H1 (cell line): ENCODE results near the gene GTF2H1. TPM values are rescaled to one million over a fixed set of nuclear protein-coding genes. Genes with fewer than 3 reads are reported as not detected.

ENCODE experiments used
- CTCF ChIA-PET: fragments of 300-600 bp; sonication (Branson Sonifier 250); formaldehyde crosslinking; loops from one replicate; lab custom pipeline; 2021; ENCODE audit not compliant: partially characterized antibody; lab: Charles Lee
- POLR2A ChIA-PET: fragments of 300-600 bp; sonication (Branson Sonifier 250); formaldehyde crosslinking; loops from one replicate; lab custom pipeline; 2021; ENCODE audit warnings: inconsistent platforms; ENCODE audit not compliant: partially characterized antibody; lab: Charles Lee
- DNase-seq, 2 experiments: peaks; one replicate each; pipeline versions ENCODE4 v3.0.0 to v3.0.0-alpha.2; 2010 to 2022; ENCODE audit warnings: low spot score in 2 of 2, low read depth in 1 of 2, mixed read lengths in 1 of 2
- FAIRE-seq: peaks from 2 replicates; lab custom pipeline; 2011; peaks lifted over from hg19 to GRCh38; lab: Jason Lieb, UNC
- H2AFZ ChIP-seq: 2 replicates; pipeline ENCODE4 v1.8.1; 2012; ENCODE audit warnings: low read length, inconsistent platforms
- H2AK5ac ChIP-seq: 2 replicates; pipeline ENCODE4 v1.6.1; 2013; ENCODE audit warnings: low read depth, low read length
- H2BK120ac ChIP-seq: replicated peaks from 2 replicates; pipeline ENCODE3; 2013; ENCODE audit warnings: low read depth, low read length, inconsistent platforms
- H2BK12ac ChIP-seq: 2 replicates; pipeline ENCODE4 v1.6.1; 2013; ENCODE audit warnings: low read depth, low read length
- H2BK15ac ChIP-seq: 2 replicates; pipeline ENCODE4 v1.6.1; 2013; ENCODE audit warnings: low read length
- H2BK20ac ChIP-seq: 2 replicates; pipeline ENCODE4 v1.6.1; 2013; ENCODE audit warnings: low read length
- H2BK5ac ChIP-seq: 2 replicates; pipeline ENCODE4 v1.6.1; 2013; ENCODE audit warnings: low read depth, low read length
- H3K14ac ChIP-seq: 2 replicates; pipeline ENCODE4 v1.6.1; 2013; ENCODE audit warnings: inconsistent platforms; ENCODE audit not compliant: insufficient read length
- H3K18ac ChIP-seq: 2 replicates; pipeline ENCODE4 v1.6.1; 2013; ENCODE audit warnings: low read length; ENCODE audit errors: extremely low read depth
- H3K23ac ChIP-seq: 2 replicates; pipeline ENCODE4 v1.6.1; 2013; ENCODE audit warnings: inconsistent platforms; ENCODE audit not compliant: insufficient read length
- H3K23me2 ChIP-seq: 2 replicates; pipeline ENCODE4 v1.6.1; 2013; ENCODE audit warnings: low read depth, low read length
- H3K27ac ChIP-seq: 2 replicates; pipeline ENCODE4 v1.6.1; 2011; ENCODE audit warnings: low read depth, low read length, inconsistent platforms
- H3K27me3 ChIP-seq, 4 experiments: replicated peaks in 1 of 4; 1 replicate in 1 of 4; 2 replicates in 3 of 4; pipeline versions ENCODE4 v1.6.1 to v1.8.1; 2011 to 2013; ENCODE audit warnings: low read length in 3 of 4, mild to moderate bottlenecking in 3 of 4, inconsistent platforms in 2 of 4, mixed read lengths in 2 of 4, moderate library complexity in 1 of 4; ENCODE audit not compliant: control insufficient read depth in 3 of 4, insufficient read depth in 3 of 4; ENCODE audit errors: extremely low read depth in 1 of 4
- H3K36me3 ChIP-seq, 4 experiments: 2 replicates each; pipeline versions ENCODE4 v1.6.1 to v1.8.1; 2011 to 2013; ENCODE audit warnings: mild to moderate bottlenecking in 4 of 4, low read length in 3 of 4, moderate library complexity in 2 of 4, control low read depth in 1 of 4, inconsistent platforms in 1 of 4; ENCODE audit not compliant: insufficient read depth in 4 of 4, control insufficient read depth in 2 of 4
- H3K4ac ChIP-seq: replicated peaks from 2 replicates; pipeline ENCODE3; 2013; ENCODE audit warnings: low read length, low read depth, mixed read lengths, inconsistent platforms; ENCODE audit not compliant: insufficient read length
- H3K4me1 ChIP-seq, 4 experiments: replicated peaks in 1 of 4; 1 replicate in 1 of 4; 2 replicates in 3 of 4; pipeline versions ENCODE4 v1.6.1 to v1.8.1; 2011 to 2013; ENCODE audit warnings: low read length in 3 of 4, inconsistent platforms in 2 of 4, mixed read lengths in 1 of 4; ENCODE audit not compliant: insufficient read depth in 4 of 4, control insufficient read depth in 3 of 4
- H3K4me2 ChIP-seq, 2 experiments: 2 replicates each; pipeline versions ENCODE4 v1.6.1 to v1.8.1; 2011 to 2013; ENCODE audit warnings: low read depth in 2 of 2, low read length in 2 of 2, control low read depth in 1 of 2, inconsistent platforms in 1 of 2, mild to moderate bottlenecking in 1 of 2; ENCODE audit not compliant: insufficient read depth in 1 of 2
- H3K4me3 ChIP-seq, 4 experiments: fragments of 200-600, 300-600 bp in 1 of 4; sonication (generic), shearing (Covaris generic), sonication (Bioruptor Twin) in 1 of 4; 2 replicates each; pipeline versions ENCODE4 v1.5.1 to v1.8.1; 2011 to 2016; ENCODE audit warnings: low read length in 4 of 4, low read depth in 3 of 4, control low read depth in 2 of 4, inconsistent platforms in 2 of 4, mild to moderate bottlenecking in 2 of 4, mixed read lengths in 1 of 4, moderate library complexity in 1 of 4; ENCODE audit not compliant: insufficient read depth in 2 of 4; ENCODE audit errors: extremely low read depth in 1 of 4
- H3K56ac ChIP-seq: replicated peaks from 2 replicates; pipeline ENCODE3; 2013; ENCODE audit warnings: low read depth, mild to moderate bottlenecking, mixed read lengths, low read length, inconsistent platforms; ENCODE audit not compliant: insufficient read length
- H3K79me1 ChIP-seq: 2 replicates; pipeline ENCODE4 v1.6.1; 2013; ENCODE audit warnings: low read depth, low read length, control low read depth
- H3K79me2 ChIP-seq, 2 experiments: 2 replicates each; pipeline versions ENCODE4 v1.6.1 to v1.8.1; 2012 to 2013; ENCODE audit warnings: low read length in 2 of 2, mild to moderate bottlenecking in 2 of 2, inconsistent platforms in 1 of 2; ENCODE audit not compliant: insufficient read depth in 2 of 2, control insufficient read depth in 1 of 2
- H3K9ac ChIP-seq, 4 experiments: replicated peaks in 1 of 4; 1 replicate in 1 of 4; 2 replicates in 3 of 4; pipeline versions ENCODE4 v1.6.1 to v1.8.1; 2011 to 2013; ENCODE audit warnings: low read depth in 3 of 4, low read length in 3 of 4, control low read depth in 2 of 4, mild to moderate bottlenecking in 2 of 4, moderate library complexity in 2 of 4, inconsistent platforms in 1 of 4; ENCODE audit errors: extremely low read depth in 1 of 4
- H3K9me3 ChIP-seq, 2 experiments: 2 replicates each; pipeline versions ENCODE4 v1.6.1 to v1.8.1; 2012 to 2013; ENCODE audit warnings: mild to moderate bottlenecking in 2 of 2, moderate library complexity in 2 of 2, control low read depth in 1 of 2, inconsistent platforms in 1 of 2, low read depth in 1 of 2, low read length in 1 of 2, mixed read lengths in 1 of 2; ENCODE audit not compliant: insufficient read depth in 2 of 2
- H4K20me1 ChIP-seq, 2 experiments: replicated peaks in 1 of 2; 2 replicates each; pipeline versions ENCODE3 to v1.8.1; 2011 to 2013; ENCODE audit warnings: inconsistent platforms in 2 of 2, low read length in 2 of 2, mild to moderate bottlenecking in 1 of 2; ENCODE audit not compliant: insufficient read depth in 2 of 2, control insufficient read depth in 1 of 2
- H4K5ac ChIP-seq: 2 replicates; pipeline ENCODE4 v1.6.1; 2013; ENCODE audit warnings: low read length, low read depth, mixed read lengths, inconsistent platforms; ENCODE audit not compliant: insufficient read length
- H4K8ac ChIP-seq: 2 replicates; pipeline ENCODE4 v1.8.0; 2013; ENCODE audit warnings: mild to moderate bottlenecking, moderate library complexity, low read length, inconsistent platforms; ENCODE audit not compliant: insufficient read depth; ENCODE audit errors: extremely low read depth
- H4K91ac ChIP-seq: replicated peaks from 2 replicates; pipeline ENCODE3; 2013; ENCODE audit warnings: low read length, mixed read lengths, inconsistent platforms; ENCODE audit not compliant: insufficient read length
- CBX5 ChIP-seq: fragments of 300-800, 300-1000 bp; sonication (generic); IDR thresholded peaks from 2 replicates; pipeline ENCODE4 v1.7.1; 2016; ENCODE audit warnings: antibody characterized with exemption, low read length, low read depth
- CREB1 ChIP-seq: IDR thresholded peaks from 2 replicates; pipeline ENCODE4 v1.6.1; 2012; ENCODE audit warnings: inconsistent platforms
- KDM5A ChIP-seq: fragments of 200-600 bp; IDR thresholded peaks from 2 replicates; pipeline ENCODE4 v1.7.1; 2012; ENCODE audit warnings: mild to moderate bottlenecking, low read length, inconsistent platforms, mixed read lengths
- MAFK ChIP-seq: IDR thresholded peaks from 2 replicates; pipeline ENCODE4 v1.6.1; 2012; ENCODE audit warnings: low read depth, mild to moderate bottlenecking, improper control_type of control experiment, low read length
- POLR2AphosphoS5 ChIP-seq: IDR thresholded peaks from 2 replicates; pipeline ENCODE4 v1.6.1; 2011; ENCODE audit warnings: low read depth, low read length
- SAP30 ChIP-seq: fragments of 300-600 bp; sonication (generic); IDR thresholded peaks from 2 replicates; pipeline ENCODE4 v1.7.1; 2012; ENCODE audit warnings: low read length, moderate library complexity, mild to moderate bottlenecking, inconsistent platforms; ENCODE audit not compliant: insufficient read depth, insufficient replicate concordance
- SRF ChIP-seq: IDR thresholded peaks from 2 replicates; pipeline ENCODE4 v1.6.1; 2011; ENCODE audit warnings: mild to moderate bottlenecking, low read depth, low read length, moderate library complexity
- TAF7 ChIP-seq: optimal IDR thresholded peaks from 2 replicates; pipeline ENCODE3; 2011; ENCODE audit warnings: low read depth, mild to moderate bottlenecking, inconsistent platforms, low read length, moderate library complexity, borderline replicate concordance
- WGBS, 2 experiments: shearing (Covaris generic) in 1 of 2; methylation state at CpG; one replicate each; pipeline versions ENCODE4 v1.1.6 to v1.1.7; 2013 to 2015; ENCODE audit warnings: low lambda C conversion rate in 2 of 2, mixed read lengths in 2 of 2, inconsistent platforms in 1 of 2, low coverage in 1 of 2, missing lambda C conversion rate in 1 of 2; ENCODE audit not compliant: insufficient replicate concordance in 2 of 2, insufficient coverage in 1 of 2, insufficient read length in 1 of 2; ENCODE audit errors: extremely low coverage in 1 of 2, missing lambda C conversion rate in 1 of 2; 5-methylcytosine and 5-hydroxymethylcytosine counted together
- polyA plus RNA-seq, 7 experiments: library from polyadenylated mRNA; depleted of rRNA in 3 of 7; stranded (reverse) in 5 of 7; unstranded in 2 of 7; fragments of >200 nt in 5 of 7; fragments of 200-250 nt in 2 of 7; gene quantifications; 1 replicate in 5 of 7; 2 replicates in 1 of 7; 4 replicates in 1 of 7; pipeline versions ENCODE4 v1.2.1 to v1.2.3, GENCODE V29; 2011 to 2013; ENCODE audit warnings: missing spikeins in 2 of 7, mixed read lengths in 2 of 7
- total RNA-seq: library from RNA; stranded (reverse); fragmentation: NEBNext Ultra II Directional; extraction: Animal tissue kit (Norgen Biotek cat#: 25700); gene quantifications from 2 replicates; pipeline ENCODE4 v1.2.1, GENCODE V29; 2021

Gene GTF2H1
- total and polyA plus RNA-seq, 2 of the 8 experiments (the other 6 are each of a cell fraction or from before 2014, with no cell fraction given): 9.1 to 26.3 TPM

GRCh38 chr11:18390088-18390487 lies 67.7 kb downstream of the GTF2H1 start:
- 86% methylated on average over 3 of the region's 3 CpGs; no CpG with 5 or more reads in 1 of the 2 experiments for WGBS, 2 experiments
- no peak overlapping the region for H3K18ac ChIP-seq
- no peak overlapping the region for H3K56ac ChIP-seq
- H3K27me3 ChIP-seq: peaks cover 0 to 4% (median 0%) of the 10 kb centered on the region in 4 experiments; a peak in 2 of 7 replicates
- DNase-seq (no peak), FAIRE-seq (no peak)
- no peak overlapping the region for H4K91ac ChIP-seq
- CTCF ChIA-PET: interaction anchor here (1.3 kb wide), 1 partner anchor 20 kb away, joined by 4 read pairs; no protein-coding TSS in a partner anchor
- no peak overlapping the region; the same call in 1 of the 2 replicates for H2BK5ac ChIP-seq
- H2BK15ac ChIP-seq: no peak overlapping the region
- no peak overlapping the region for H2BK12ac ChIP-seq
- H4K8ac ChIP-seq: no peak overlapping the region
- H3K79me1 ChIP-seq: no peaks in the 10 kb centered on the region; the same call in 1 of the 2 replicates
- no peak overlapping the region for H2AK5ac ChIP-seq
- POLR2A ChIA-PET: no interaction called here
- peaks cover 3 to 4% (median 3%) of the 10 kb centered on the region in 4 experiments; a peak in 5 of 7 replicates for H3K4me1 ChIP-seq
- no peak overlapping the region for H2BK120ac ChIP-seq
- H2AFZ ChIP-seq: no peak overlapping the region
- H3K23me2 ChIP-seq: peaks cover under 1% of the 10 kb centered on the region
- H3K14ac ChIP-seq: no peak overlapping the region
- no peaks in the 10 kb centered on the region for H3K36me3 ChIP-seq
- TF ChIP-seq SRF (no peak), TAF7 (no peak), MAFK (no peak), POLR2AphosphoS5 (no peak), KDM5A (no peak), SAP30 (no peak), CREB1 (no peak), CBX5 (no peak)
- no peak overlapping the region for H3K4me2 ChIP-seq
- no peak overlapping the region for H3K27ac ChIP-seq
- no peak overlapping the region for H3K4me3 ChIP-seq
- no peaks in the 10 kb centered on the region for H3K9me3 ChIP-seq
- H3K4ac ChIP-seq: no peak overlapping the region
- H3K79me2 ChIP-seq: peaks cover 0 to 12% of the 10 kb centered on the region in 2 experiments; a peak in 2 of 4 replicates
- H3K9ac ChIP-seq: no peak overlapping the region
- no peak overlapping the region for H4K5ac ChIP-seq
- H2BK20ac ChIP-seq: no peak overlapping the region
- no peak overlapping the region for H3K23ac ChIP-seq
- H4K20me1 ChIP-seq: no peaks in the 10 kb centered on the region
